Fibroblast of upper back skin (primary cell): ENCODE data around the gene RBBP8NL.

Experiments
- DNase-seq: peaks from one replicate; pipeline ENCODE4 v3.0.0-alpha.2; 2013

The RBBP8NL gene

GRCh38 chr20:62418709-62419487, 8.4 kb downstream of the RBBP8NL start:
- DNase-seq: no peak

GRCh38 chr20:62417981-62418708, 9.2 kb downstream of the RBBP8NL start:
- no peak for DNase-seq

- DNase-seq: no peak
Observed at GRCh38 chr20:62416651-62417637, 10.4 kb downstream of the RBBP8NL start.

- DNase-seq: no peak
Observed at GRCh38 chr20:62415354-62416111, 11.8 kb downstream of the RBBP8NL start.

GRCh38 chr20:62413896-62414481, 13.3 kb downstream of the RBBP8NL start:
- no peak for DNase-seq

GRCh38 chr20:62413025-62413570, 14.2 kb downstream of the RBBP8NL start:
- no peak for DNase-seq

- no peak for DNase-seq
Observed at GRCh38 chr20:62412194-62413024, 14.9 kb downstream of the RBBP8NL start.

- DNase-seq: no peak
Observed at GRCh38 chr20:62411479-62412193, 15.7 kb downstream of the RBBP8NL start.

- DNase-seq: no peak
Observed at GRCh38 chr20:62410746-62411478, 16.4 kb downstream of the RBBP8NL start.

GRCh38 chr20:62409931-62410745, 17.2 kb downstream of the RBBP8NL start:
- DNase-seq: peak; percentile 10

- DNase-seq: no peak
Observed at GRCh38 chr20:62409086-62409853, 18.1 kb downstream of the RBBP8NL start.

GRCh38 chr20:62408640-62409039, 18.7 kb downstream of the RBBP8NL start:
- no peak for DNase-seq

- DNase-seq: no peak
Observed at GRCh38 chr20:62408055-62408454, 19.3 kb downstream of the RBBP8NL start.

- DNase-seq: peak; percentile 92
Observed at GRCh38 chr20:62407221-62407992, 19.9 kb downstream of the RBBP8NL start, which contains the start of gene CABLES2. Gene CABLES2 (minus strand): TSS chr20:62407285. CDS start chr20:62407276, 9 bp downstream.

- DNase-seq: no peak
Observed at GRCh38 chr20:62406635-62407176, 20.6 kb downstream of the RBBP8NL start.

GRCh38 chr20:62405981-62406513, 21.3 kb downstream of the RBBP8NL start:
- no peak for DNase-seq
